CD4-positive, alpha-beta T cell treated with Interleukin-21 for 1 hour (primary cell): ENCODE results near the gene PLPP3.

Experiments
- DNase-seq: peaks from one replicate; pipeline ENCODE4 v3.0.0-alpha.2; 2020

Gene PLPP3

GRCh38 chr1:56456435-56457101 is 122.8 kb downstream of the PLPP3 start:
- DNase-seq = no peak

GRCh38 chr1:56453417-56454078 is 125.8 kb downstream of the PLPP3 start:
- no peak for DNase-seq

- no peak for DNase-seq
Observed at GRCh38 chr1:56453016-56453415, 126.3 kb downstream of the PLPP3 start.

GRCh38 chr1:56452027-56453011 is 127.0 kb downstream of the PLPP3 start:
- no peak for DNase-seq

- no peak for DNase-seq
Observed at GRCh38 chr1:56451491-56451890, 127.9 kb downstream of the PLPP3 start.

- DNase-seq = no peak
Observed at GRCh38 chr1:56450004-56450666, 129.2 kb downstream of the PLPP3 start.

GRCh38 chr1:56448529-56449300 is 130.6 kb downstream of the PLPP3 start:
- no peak for DNase-seq

- DNase-seq = no peak
Observed at GRCh38 chr1:56447823-56448222, 131.5 kb downstream of the PLPP3 start.

- no peak for DNase-seq
Observed at GRCh38 chr1:56446531-56447098, 132.7 kb downstream of the PLPP3 start.

GRCh38 chr1:56444960-56445646 is 134.3 kb downstream of the PLPP3 start:
- no peak for DNase-seq
